CD14-positive monocyte (primary cell): ENCODE data around the gene LILRB4. TPM values are rescaled to one million over a fixed set of nuclear protein-coding genes. Genes with fewer than 3 reads are reported as not detected.
A peak's percentile ranks its signal among the peaks of the same experiment; 100 is the strongest.
"Not testable (repeated sequence)": the region's sequence is repeated elsewhere in the genome, so short reads cannot be mapped to it uniquely, and the experiment has no call there.

ENCODE experiments used
- DNase-seq, 3 donors: peaks; one replicate each; pipeline ENCODE4 v3.0.0-alpha.2; 2011 to 2022
- H2AFZ ChIP-seq: 2 replicates; pipeline ENCODE4 v1.6.0; 2012; ENCODE audit warnings: mild to moderate bottlenecking, low read depth, low read length, inconsistent platforms; ENCODE audit not compliant: insufficient read depth, poor library complexity, severe bottlenecking
- H3K27ac ChIP-seq, 2 donors: 1 replicate in 1 of 2; 2 replicates in 1 of 2; pipeline ENCODE4 v1.5.1; 2012 to 2013; ENCODE audit warnings: low read length in 2 of 2, control low read depth in 1 of 2, inconsistent platforms in 1 of 2, low read depth in 1 of 2, mild to moderate bottlenecking in 1 of 2
- H3K27me3 ChIP-seq, 2 donors: one replicate each; pipeline versions ENCODE4 v1.6.0 to v1.6.1; 2011 to 2013; ENCODE audit warnings: low read length in 2 of 2; ENCODE audit not compliant: control insufficient read depth in 2 of 2, insufficient read depth in 2 of 2
- H3K36me3 ChIP-seq, 2 donors: replicated peaks in 1 of 2; 1 replicate in 1 of 2; 2 replicates in 1 of 2; pipeline versions ENCODE4 v1.5.1 to v1.6.1; 2012 to 2013; ENCODE audit warnings: low read length in 2 of 2, control low read depth in 1 of 2, inconsistent platforms in 1 of 2, mild to moderate bottlenecking in 1 of 2; ENCODE audit not compliant: insufficient read depth in 2 of 2, control insufficient read depth in 1 of 2
- H3K4me1 ChIP-seq, 2 donors: 1 replicate in 1 of 2; 2 replicates in 1 of 2; pipeline versions ENCODE4 v1.5.1 to v1.6.1; 2012 to 2013; ENCODE audit warnings: low read length in 2 of 2, control low read depth in 1 of 2, inconsistent platforms in 1 of 2, mild to moderate bottlenecking in 1 of 2, moderate library complexity in 1 of 2; ENCODE audit not compliant: insufficient read depth in 2 of 2, control insufficient read depth in 1 of 2
- H3K4me2 ChIP-seq: replicated peaks from 2 replicates; pipeline ENCODE3; 2012; ENCODE audit warnings: low read length, moderate library complexity, mild to moderate bottlenecking; ENCODE audit not compliant: poor library complexity, severe bottlenecking; ENCODE audit errors: extremely low read depth
- H3K4me3 ChIP-seq, 3 experiments: fragments of 200-600 bp in 1 of 3; sonication (generic) in 1 of 3; replicated peaks in 1 of 3; 1 replicate in 2 of 3; 2 replicates in 1 of 3; pipeline ENCODE4 v1.5.1; 2011 to 2013; ENCODE audit warnings: low read length in 3 of 3, mild to moderate bottlenecking in 3 of 3, control low read depth in 2 of 3, low read depth in 2 of 3, inconsistent platforms in 1 of 3, moderate library complexity in 1 of 3
- H3K79me2 ChIP-seq: 2 replicates; pipeline ENCODE4 v1.6.0; 2012; ENCODE audit warnings: mild to moderate bottlenecking, control low read depth, inconsistent platforms, low read length, moderate library complexity; ENCODE audit not compliant: insufficient read depth
- H3K9ac ChIP-seq: 2 replicates; pipeline ENCODE4 v1.6.0; 2017; ENCODE audit warnings: low read length, mild to moderate bottlenecking; ENCODE audit not compliant: insufficient read depth, poor library complexity, severe bottlenecking
- H3K9me3 ChIP-seq, 2 donors: replicated peaks in 1 of 2; 1 replicate in 1 of 2; 2 replicates in 1 of 2; pipeline versions ENCODE4 v1.5.1 to v1.6.1; 2012 to 2013; ENCODE audit warnings: low read length in 2 of 2, control low read depth in 1 of 2; ENCODE audit not compliant: control insufficient read depth in 1 of 2, insufficient read depth in 1 of 2
- H4K20me1 ChIP-seq: 2 replicates; pipeline ENCODE4 v1.6.0; 2012; ENCODE audit warnings: mild to moderate bottlenecking, low read length, control low read depth, moderate library complexity; ENCODE audit not compliant: insufficient read depth
- H3K27ac Mint-ChIP-seq, 7 donors: one replicate each; pipeline ENCODE4 v1.8.0; 2020; ENCODE audit warnings: mild to moderate bottlenecking in 7 of 7, mixed read lengths in 7 of 7, moderate library complexity in 6 of 7, inconsistent platforms in 2 of 7
- H3K27me3 Mint-ChIP-seq, 3 donors: one replicate each; pipeline ENCODE4 v1.8.0; 2021 to 2022; ENCODE audit warnings: low read depth in 3 of 3, mild to moderate bottlenecking in 3 of 3, mixed read lengths in 3 of 3, moderate library complexity in 3 of 3, inconsistent platforms in 1 of 3
- H3K36me3 Mint-ChIP-seq, 2 donors: one replicate each; pipeline ENCODE4 v1.8.0; 2020; ENCODE audit warnings: mixed read lengths in 2 of 2, inconsistent platforms in 1 of 2, mild to moderate bottlenecking in 1 of 2
- H3K4me1 Mint-ChIP-seq: one replicate; pipeline ENCODE4 v1.8.0; 2020; ENCODE audit warnings: mild to moderate bottlenecking, mixed read lengths
- H3K4me3 Mint-ChIP-seq, 2 donors: one replicate each; pipeline ENCODE4 v1.8.0; 2020; ENCODE audit warnings: mild to moderate bottlenecking in 2 of 2, mixed read lengths in 2 of 2, moderate library complexity in 1 of 2
- H3K9me3 Mint-ChIP-seq, 7 donors: one replicate each; pipeline ENCODE4 v1.8.0; 2020 to 2022; ENCODE audit warnings: mixed read lengths in 7 of 7, mild to moderate bottlenecking in 6 of 7, moderate library complexity in 6 of 7, inconsistent platforms in 2 of 7
- WGBS: methylation state at CpG from one replicate; pipeline ENCODE4 v1.1.5; 2013; ENCODE audit warnings: missing lambda C conversion rate; ENCODE audit not compliant: insufficient coverage; 5-methylcytosine and 5-hydroxymethylcytosine counted together
- intact Hi-C, 2 donors: fragments of 100-400 bp; cut with micrococcal nuclease; formaldehyde crosslinking; loops; one replicate each; pipeline versions ENCODE4 v1.15.0 to v1.15.1; 2023
- polyA plus RNA-seq, 3 donors: library from polyadenylated mRNA; depleted of rRNA in 1 of 3; unstranded in 2 of 3; stranded (reverse) in 1 of 3; fragments of 300-500 nt in 2 of 3; fragments of >200 nt in 1 of 3; fragmentation: Illumina TruSeq in 2 of 3; gene quantifications; 1 replicate in 2 of 3; 2 replicates in 1 of 3; pipeline ENCODE4 v1.2.3, GENCODE V29; 2012 to 2021
- TF ChIP-seq, protein P1 (sequence below): fragments of 200-600 bp; IDR thresholded peaks from one replicate; pipeline ENCODE4 v1.8.0; 2022; ENCODE audit warnings: antibody characterized with exemption, mild to moderate bottlenecking

Gene LILRB4
- polyA plus RNA-seq, 3 donors: 35.8 to 102 (median 58.0) TPM

DNA sequence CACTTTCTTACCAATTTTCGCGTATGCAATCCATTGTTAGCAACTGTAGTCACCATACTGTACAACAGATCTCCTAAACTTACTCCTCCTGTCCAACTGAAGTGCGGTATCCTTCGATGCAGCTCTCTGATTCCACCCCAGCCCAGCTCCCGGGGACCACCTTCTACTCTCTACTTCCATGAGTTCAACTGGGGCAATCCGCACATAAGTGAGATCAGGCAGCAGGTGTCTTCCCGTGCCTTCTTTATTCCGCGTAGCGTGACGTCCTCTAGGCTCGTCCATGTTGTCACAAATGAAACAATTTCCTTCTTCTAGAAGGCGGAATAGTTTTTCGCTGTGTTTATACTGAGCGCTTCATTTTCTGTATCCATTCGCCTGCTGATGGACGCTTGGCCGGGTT is 24.1 kb upstream of the LILRB4 start:
- Mint-ChIP-seq H3K4me3 (no peak overlapping the region), H3K9me3 (no peaks in the 10 kb centered on the region), H3K27me3 (peaks cover 3 to 5% (median 5%) of the 10 kb centered on the region in 3 donors), H3K36me3 (peaks cover 26 to 33% of the 10 kb centered on the region in 2 donors), H3K4me1 (peaks cover 26% of the 10 kb centered on the region), H3K27ac (no peak overlapping the region)
- H3K4me1 ChIP-seq: peaks cover 17 to 18% of the 10 kb centered on the region in 2 donors
- H2AFZ ChIP-seq: no peak overlapping the region
- 96% methylated on average over 18 of the region's 18 CpGs for WGBS
- intact Hi-C loops: no loop called here
- no peak for DNase-seq
- TF ChIP-seq, protein P1, sequence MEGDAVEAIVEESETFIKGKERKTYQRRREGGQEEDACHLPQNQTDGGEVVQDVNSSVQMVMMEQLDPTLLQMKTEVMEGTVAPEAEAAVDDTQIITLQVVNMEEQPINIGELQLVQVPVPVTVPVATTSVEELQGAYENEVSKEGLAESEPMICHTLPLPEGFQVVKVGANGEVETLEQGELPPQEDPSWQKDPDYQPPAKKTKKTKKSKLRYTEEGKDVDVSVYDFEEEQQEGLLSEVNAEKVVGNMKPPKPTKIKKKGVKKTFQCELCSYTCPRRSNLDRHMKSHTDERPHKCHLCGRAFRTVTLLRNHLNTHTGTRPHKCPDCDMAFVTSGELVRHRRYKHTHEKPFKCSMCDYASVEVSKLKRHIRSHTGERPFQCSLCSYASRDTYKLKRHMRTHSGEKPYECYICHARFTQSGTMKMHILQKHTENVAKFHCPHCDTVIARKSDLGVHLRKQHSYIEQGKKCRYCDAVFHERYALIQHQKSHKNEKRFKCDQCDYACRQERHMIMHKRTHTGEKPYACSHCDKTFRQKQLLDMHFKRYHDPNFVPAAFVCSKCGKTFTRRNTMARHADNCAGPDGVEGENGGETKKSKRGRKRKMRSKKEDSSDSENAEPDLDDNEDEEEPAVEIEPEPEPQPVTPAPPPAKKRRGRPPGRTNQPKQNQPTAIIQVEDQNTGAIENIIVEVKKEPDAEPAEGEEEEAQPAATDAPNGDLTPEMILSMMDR: no peak
- no peaks in the 10 kb centered on the region for H3K27me3 ChIP-seq
- no peaks in the 10 kb centered on the region for H3K9me3 ChIP-seq
- no peaks in the 10 kb centered on the region for H3K79me2 ChIP-seq
- H3K27ac ChIP-seq: no peak overlapping the region
- peaks cover 31% of the 10 kb centered on the region for H4K20me1 ChIP-seq
- no peak overlapping the region for H3K9ac ChIP-seq
- H3K4me3 ChIP-seq: no peak overlapping the region
- no peak overlapping the region for H3K4me2 ChIP-seq
- peaks cover 26 to 35% of the 10 kb centered on the region in 2 donors for H3K36me3 ChIP-seq

DNA sequence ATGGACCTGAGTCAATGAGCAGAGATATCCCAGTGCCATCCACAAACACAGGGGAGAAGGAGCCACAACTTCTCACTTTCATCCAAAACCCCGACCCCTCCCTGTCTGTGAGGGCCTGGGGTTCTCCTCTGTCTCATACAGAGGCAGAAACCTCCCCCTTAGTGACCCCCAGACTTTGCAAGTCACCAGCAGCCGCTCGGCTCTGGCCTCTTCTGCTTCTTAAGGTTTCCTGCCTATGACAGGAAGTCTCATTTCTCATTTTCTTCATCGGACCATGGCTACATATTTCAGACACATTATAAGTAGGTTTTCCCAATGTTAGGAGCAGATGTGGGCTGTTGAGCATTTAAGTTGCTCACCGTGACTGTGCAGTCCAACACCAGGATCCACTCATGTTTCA is 19.8 kb upstream of the LILRB4 start:
- H3K9me3 Mint-ChIP-seq, H3K9me3 ChIP-seq, H4K20me1 ChIP-seq, H2AFZ ChIP-seq, H3K27me3 ChIP-seq, intact Hi-C loops, H3K36me3 Mint-ChIP-seq, H3K79me2 ChIP-seq, H3K36me3 ChIP-seq, H3K27me3 Mint-ChIP-seq: not testable (repeated sequence)
- peak overlapping the region; percentile 59 to 89 for H3K4me3 Mint-ChIP-seq
- peak overlapping the region in 1 of 3 experiments; percentile 65 for H3K4me3 ChIP-seq
- H3K9ac ChIP-seq: peak overlapping the region; percentile 65
- H3K4me1 Mint-ChIP-seq: peaks cover 30% of the 10 kb centered on the region
- WGBS: 0% methylated on average over 1 of the region's 5 CpGs
- peaks cover 27 to 28% of the 10 kb centered on the region in 2 donors for H3K4me1 ChIP-seq
- H3K4me2 ChIP-seq: peak overlapping the region; percentile 63
- H3K27ac Mint-ChIP-seq: peak overlapping the region; percentile 96 to 99 (median 99)
- DNase-seq: peak; percentile 83 to 91 (median 90)
- H3K27ac ChIP-seq: peak overlapping the region; percentile 92 to 95

DNA sequence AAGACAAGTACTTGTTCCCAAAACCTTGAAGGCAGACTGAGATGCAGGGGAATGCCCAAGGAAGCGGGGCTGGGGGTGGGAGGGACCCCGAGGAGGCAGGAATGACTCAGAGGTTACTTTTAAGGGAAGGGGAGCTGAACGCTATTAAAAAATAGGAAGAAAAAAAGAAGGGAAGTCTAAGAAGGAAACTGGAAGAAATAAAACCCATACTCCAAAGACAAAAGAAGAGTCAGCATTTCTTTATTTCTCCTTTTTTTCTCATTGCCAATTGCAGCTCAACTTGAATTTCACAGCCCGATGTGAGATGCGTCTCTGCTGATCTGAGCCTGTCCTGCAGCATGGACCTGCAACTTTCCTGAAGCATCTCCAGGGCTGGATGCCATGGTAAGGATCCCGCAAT is 19.2 kb upstream of the LILRB4 start:
- H3K9me3 Mint-ChIP-seq, H4K20me1 ChIP-seq, H3K36me3 ChIP-seq, H3K27me3 ChIP-seq, H3K79me2 ChIP-seq, intact Hi-C loops, H2AFZ ChIP-seq, H3K36me3 Mint-ChIP-seq, H3K9me3 ChIP-seq: not testable (repeated sequence)
- Mint-ChIP-seq H3K27ac (peak overlapping the region; percentile 96 to 99 (median 99)), H3K4me3 (peak overlapping the region; percentile 59 to 89), H3K4me1 (peaks cover 30% of the 10 kb centered on the region), H3K27me3 (peaks cover 5 to 14% (median 7%) of the 10 kb centered on the region in 3 donors)
- H3K9ac ChIP-seq: peak overlapping the region; percentile 65
- peak; percentile 72 to 90 (median 87) for DNase-seq
- 100% methylated on average over 1 of the region's 6 CpGs for WGBS
- peak overlapping the region; percentile 63 for H3K4me2 ChIP-seq
- peaks cover 27 to 28% of the 10 kb centered on the region in 2 donors for H3K4me1 ChIP-seq
- H3K27ac ChIP-seq: peak overlapping the region; percentile 92 to 95
- peak overlapping the region in 2 of 3 experiments; percentile 9 to 65 for H3K4me3 ChIP-seq
